WTC11 (cell line): ENCODE results near the gene KIF6.

ENCODE experiments used
- ELF4 ChIP-seq: sonication (generic); formaldehyde crosslinking; IDR thresholded peaks from 2 replicates; pipeline ENCODE4 v1.8.1; 2022; ENCODE audit warnings: low read depth, mild to moderate bottlenecking, moderate library complexity, missing genetic modification reagents
- ESRRA ChIP-seq: sonication (generic); formaldehyde crosslinking; IDR thresholded peaks from 2 replicates; pipeline ENCODE4 v1.8.1; 2022; ENCODE audit warnings: mild to moderate bottlenecking, missing genetic modification reagents, borderline replicate concordance
- FOXP1 ChIP-seq: sonication (generic); formaldehyde crosslinking; IDR thresholded peaks from 2 replicates; pipeline ENCODE4 v1.8.0; 2022; ENCODE audit warnings: missing genetic modification reagents, mild to moderate bottlenecking, moderate library complexity, borderline replicate concordance
- TCF7 ChIP-seq: sonication (generic); formaldehyde crosslinking; IDR thresholded peaks from 2 replicates; pipeline ENCODE4 v1.8.0; 2022; ENCODE audit warnings: mild to moderate bottlenecking, low read depth, missing genetic modification reagents, moderate library complexity
- TF ChIP-seq, protein P1 (sequence below): sonication (generic); formaldehyde crosslinking; IDR thresholded peaks from 2 replicates; pipeline ENCODE4 v1.8.1; 2023; ENCODE audit warnings: mild to moderate bottlenecking, moderate library complexity, missing genetic modification reagents
- TF ChIP-seq, protein P2 (sequence below): fragments of 200-600 bp; IDR thresholded peaks from 2 replicates; pipeline ENCODE4 v1.8.0; 2022; ENCODE audit warnings: antibody characterized with exemption
- TF ChIP-seq, protein P3 (sequence below): sonication (generic); formaldehyde crosslinking; IDR thresholded peaks from 2 replicates; pipeline ENCODE4 v1.8.0; 2023; ENCODE audit warnings: missing genetic modification reagents, mild to moderate bottlenecking, borderline replicate concordance
- TF ChIP-seq, protein P4 (sequence below): sonication (generic); formaldehyde crosslinking; IDR thresholded peaks from 2 replicates; pipeline ENCODE4 v1.8.1; 2023; ENCODE audit warnings: mild to moderate bottlenecking, missing genetic modification reagents, borderline replicate concordance
- TF ChIP-seq, protein P5 (sequence below): sonication (generic); formaldehyde crosslinking; conservative IDR thresholded peaks from 2 replicates; pipeline ENCODE4 v1.8.1; 2022; ENCODE audit warnings: mild to moderate bottlenecking, missing genetic modification reagents
- TF ChIP-seq, protein P6 (sequence below): sonication (generic); formaldehyde crosslinking; IDR thresholded peaks from 2 replicates; pipeline ENCODE4 v1.8.1; 2022; ENCODE audit warnings: low read depth, missing genetic modification reagents, borderline replicate concordance

DNA sequence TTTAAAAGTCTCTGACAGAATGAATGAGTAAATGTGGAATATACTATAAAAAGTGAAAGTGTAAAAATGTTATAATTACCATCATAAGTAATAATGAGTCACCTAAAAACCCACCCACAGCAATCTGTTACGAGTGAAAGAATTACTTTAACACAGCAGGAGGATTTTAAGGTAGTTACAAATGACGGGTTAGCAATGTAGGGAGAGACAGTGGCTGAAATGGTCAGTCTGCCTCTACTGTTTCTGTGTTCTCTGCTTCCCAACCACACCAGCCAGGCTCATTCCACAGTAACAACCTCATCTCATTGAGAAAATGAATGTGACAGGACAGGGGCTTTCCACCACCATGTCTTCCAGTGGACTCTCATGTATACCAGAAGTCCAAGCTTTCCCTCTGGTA, 278.3 kb downstream of the KIF6 start:
- TF ChIP-seq, protein P1, sequence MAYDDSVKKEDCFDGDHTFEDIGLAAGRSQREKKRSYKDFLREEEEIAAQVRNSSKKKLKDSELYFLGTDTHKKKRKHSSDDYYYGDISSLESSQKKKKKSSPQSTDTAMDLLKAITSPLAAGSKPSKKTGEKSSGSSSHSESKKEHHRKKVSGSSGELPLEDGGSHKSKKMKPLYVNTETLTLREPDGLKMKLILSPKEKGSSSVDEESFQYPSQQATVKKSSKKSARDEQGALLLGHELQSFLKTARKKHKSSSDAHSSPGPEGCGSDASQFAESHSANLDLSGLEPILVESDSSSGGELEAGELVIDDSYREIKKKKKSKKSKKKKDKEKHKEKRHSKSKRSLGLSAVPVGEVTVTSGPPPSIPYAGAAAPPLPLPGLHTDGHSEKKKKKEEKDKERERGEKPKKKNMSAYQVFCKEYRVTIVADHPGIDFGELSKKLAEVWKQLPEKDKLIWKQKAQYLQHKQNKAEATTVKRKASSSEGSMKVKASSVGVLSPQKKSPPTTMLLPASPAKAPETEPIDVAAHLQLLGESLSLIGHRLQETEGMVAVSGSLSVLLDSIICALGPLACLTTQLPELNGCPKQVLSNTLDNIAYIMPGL (CRISPR knock-in tag) = no peak
- TF ChIP-seq, protein P2, sequence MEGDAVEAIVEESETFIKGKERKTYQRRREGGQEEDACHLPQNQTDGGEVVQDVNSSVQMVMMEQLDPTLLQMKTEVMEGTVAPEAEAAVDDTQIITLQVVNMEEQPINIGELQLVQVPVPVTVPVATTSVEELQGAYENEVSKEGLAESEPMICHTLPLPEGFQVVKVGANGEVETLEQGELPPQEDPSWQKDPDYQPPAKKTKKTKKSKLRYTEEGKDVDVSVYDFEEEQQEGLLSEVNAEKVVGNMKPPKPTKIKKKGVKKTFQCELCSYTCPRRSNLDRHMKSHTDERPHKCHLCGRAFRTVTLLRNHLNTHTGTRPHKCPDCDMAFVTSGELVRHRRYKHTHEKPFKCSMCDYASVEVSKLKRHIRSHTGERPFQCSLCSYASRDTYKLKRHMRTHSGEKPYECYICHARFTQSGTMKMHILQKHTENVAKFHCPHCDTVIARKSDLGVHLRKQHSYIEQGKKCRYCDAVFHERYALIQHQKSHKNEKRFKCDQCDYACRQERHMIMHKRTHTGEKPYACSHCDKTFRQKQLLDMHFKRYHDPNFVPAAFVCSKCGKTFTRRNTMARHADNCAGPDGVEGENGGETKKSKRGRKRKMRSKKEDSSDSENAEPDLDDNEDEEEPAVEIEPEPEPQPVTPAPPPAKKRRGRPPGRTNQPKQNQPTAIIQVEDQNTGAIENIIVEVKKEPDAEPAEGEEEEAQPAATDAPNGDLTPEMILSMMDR = no peak
- TF ChIP-seq FOXP1 (CRISPR knock-in tag) (no peak), TCF7 (CRISPR knock-in tag) (no peak), ESRRA (CRISPR knock-in tag) (no peak), ELF4 (CRISPR knock-in tag) (no peak)
- TF ChIP-seq, protein P3, sequence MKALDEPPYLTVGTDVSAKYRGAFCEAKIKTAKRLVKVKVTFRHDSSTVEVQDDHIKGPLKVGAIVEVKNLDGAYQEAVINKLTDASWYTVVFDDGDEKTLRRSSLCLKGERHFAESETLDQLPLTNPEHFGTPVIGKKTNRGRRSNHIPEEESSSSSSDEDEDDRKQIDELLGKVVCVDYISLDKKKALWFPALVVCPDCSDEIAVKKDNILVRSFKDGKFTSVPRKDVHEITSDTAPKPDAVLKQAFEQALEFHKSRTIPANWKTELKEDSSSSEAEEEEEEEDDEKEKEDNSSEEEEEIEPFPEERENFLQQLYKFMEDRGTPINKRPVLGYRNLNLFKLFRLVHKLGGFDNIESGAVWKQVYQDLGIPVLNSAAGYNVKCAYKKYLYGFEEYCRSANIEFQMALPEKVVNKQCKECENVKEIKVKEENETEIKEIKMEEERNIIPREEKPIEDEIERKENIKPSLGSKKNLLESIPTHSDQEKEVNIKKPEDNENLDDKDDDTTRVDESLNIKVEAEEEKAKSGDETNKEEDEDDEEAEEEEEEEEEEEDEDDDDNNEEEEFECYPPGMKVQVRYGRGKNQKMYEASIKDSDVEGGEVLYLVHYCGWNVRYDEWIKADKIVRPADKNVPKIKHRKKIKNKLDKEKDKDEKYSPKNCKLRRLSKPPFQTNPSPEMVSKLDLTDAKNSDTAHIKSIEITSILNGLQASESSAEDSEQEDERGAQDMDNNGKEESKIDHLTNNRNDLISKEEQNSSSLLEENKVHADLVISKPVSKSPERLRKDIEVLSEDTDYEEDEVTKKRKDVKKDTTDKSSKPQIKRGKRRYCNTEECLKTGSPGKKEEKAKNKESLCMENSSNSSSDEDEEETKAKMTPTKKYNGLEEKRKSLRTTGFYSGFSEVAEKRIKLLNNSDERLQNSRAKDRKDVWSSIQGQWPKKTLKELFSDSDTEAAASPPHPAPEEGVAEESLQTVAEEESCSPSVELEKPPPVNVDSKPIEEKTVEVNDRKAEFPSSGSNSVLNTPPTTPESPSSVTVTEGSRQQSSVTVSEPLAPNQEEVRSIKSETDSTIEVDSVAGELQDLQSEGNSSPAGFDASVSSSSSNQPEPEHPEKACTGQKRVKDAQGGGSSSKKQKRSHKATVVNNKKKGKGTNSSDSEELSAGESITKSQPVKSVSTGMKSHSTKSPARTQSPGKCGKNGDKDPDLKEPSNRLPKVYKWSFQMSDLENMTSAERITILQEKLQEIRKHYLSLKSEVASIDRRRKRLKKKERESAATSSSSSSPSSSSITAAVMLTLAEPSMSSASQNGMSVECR (CRISPR knock-in tag) = no peak
- TF ChIP-seq, protein P4, sequence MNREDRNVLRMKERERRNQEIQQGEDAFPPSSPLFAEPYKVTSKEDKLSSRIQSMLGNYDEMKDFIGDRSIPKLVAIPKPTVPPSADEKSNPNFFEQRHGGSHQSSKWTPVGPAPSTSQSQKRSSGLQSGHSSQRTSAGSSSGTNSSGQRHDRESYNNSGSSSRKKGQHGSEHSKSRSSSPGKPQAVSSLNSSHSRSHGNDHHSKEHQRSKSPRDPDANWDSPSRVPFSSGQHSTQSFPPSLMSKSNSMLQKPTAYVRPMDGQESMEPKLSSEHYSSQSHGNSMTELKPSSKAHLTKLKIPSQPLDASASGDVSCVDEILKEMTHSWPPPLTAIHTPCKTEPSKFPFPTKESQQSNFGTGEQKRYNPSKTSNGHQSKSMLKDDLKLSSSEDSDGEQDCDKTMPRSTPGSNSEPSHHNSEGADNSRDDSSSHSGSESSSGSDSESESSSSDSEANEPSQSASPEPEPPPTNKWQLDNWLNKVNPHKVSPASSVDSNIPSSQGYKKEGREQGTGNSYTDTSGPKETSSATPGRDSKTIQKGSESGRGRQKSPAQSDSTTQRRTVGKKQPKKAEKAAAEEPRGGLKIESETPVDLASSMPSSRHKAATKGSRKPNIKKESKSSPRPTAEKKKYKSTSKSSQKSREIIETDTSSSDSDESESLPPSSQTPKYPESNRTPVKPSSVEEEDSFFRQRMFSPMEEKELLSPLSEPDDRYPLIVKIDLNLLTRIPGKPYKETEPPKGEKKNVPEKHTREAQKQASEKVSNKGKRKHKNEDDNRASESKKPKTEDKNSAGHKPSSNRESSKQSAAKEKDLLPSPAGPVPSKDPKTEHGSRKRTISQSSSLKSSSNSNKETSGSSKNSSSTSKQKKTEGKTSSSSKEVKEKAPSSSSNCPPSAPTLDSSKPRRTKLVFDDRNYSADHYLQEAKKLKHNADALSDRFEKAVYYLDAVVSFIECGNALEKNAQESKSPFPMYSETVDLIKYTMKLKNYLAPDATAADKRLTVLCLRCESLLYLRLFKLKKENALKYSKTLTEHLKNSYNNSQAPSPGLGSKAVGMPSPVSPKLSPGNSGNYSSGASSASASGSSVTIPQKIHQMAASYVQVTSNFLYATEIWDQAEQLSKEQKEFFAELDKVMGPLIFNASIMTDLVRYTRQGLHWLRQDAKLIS = no peak
- TF ChIP-seq, protein P5, sequence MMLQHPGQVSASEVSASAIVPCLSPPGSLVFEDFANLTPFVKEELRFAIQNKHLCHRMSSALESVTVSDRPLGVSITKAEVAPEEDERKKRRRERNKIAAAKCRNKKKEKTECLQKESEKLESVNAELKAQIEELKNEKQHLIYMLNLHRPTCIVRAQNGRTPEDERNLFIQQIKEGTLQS (CRISPR knock-in tag) = no peak
- TF ChIP-seq, protein P6, sequence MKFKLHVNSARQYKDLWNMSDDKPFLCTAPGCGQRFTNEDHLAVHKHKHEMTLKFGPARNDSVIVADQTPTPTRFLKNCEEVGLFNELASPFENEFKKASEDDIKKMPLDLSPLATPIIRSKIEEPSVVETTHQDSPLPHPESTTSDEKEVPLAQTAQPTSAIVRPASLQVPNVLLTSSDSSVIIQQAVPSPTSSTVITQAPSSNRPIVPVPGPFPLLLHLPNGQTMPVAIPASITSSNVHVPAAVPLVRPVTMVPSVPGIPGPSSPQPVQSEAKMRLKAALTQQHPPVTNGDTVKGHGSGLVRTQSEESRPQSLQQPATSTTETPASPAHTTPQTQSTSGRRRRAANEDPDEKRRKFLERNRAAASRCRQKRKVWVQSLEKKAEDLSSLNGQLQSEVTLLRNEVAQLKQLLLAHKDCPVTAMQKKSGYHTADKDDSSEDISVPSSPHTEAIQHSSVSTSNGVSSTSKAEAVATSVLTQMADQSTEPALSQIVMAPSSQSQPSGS (CRISPR knock-in tag) = no peak
